GM19238 (cell line): ENCODE data around the gene HBEGF.

Source experiments
- DNase-seq: peaks from one replicate; pipeline ENCODE4 v3.0.0; 2011; ENCODE audit warnings: low spot score; ENCODE audit not compliant: insufficient read length

The HBEGF gene

GRCh38 chr5:140338336-140338735 is 8.1 kb downstream of the HBEGF start:
- no peak for DNase-seq

GRCh38 chr5:140337880-140338279 is 8.5 kb downstream of the HBEGF start:
- no peak for DNase-seq

- DNase-seq = no peak
These were observed 10.0 kb downstream of the HBEGF start for GRCh38 chr5:140336388-140336787.

DNA sequence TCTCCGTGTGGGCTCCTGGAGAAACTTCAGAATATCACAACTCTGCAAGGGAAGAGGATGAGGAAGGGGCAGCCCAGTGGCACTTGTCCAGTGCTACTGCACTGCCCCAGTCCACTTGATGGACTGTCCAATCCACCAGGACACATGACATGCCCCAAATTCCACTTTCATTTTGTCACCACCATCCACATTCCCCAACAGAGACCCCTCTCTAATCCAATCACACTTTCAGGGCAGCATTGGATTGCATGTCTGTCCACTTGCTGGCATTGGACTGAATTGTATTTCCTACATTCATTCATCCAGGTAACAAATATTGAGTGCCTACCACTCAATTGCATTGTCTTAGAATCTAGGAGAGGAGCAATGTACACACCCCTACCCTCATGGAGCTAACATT is 14.8 kb downstream of the HBEGF start:
- no peak for DNase-seq

GRCh38 chr5:140329739-140330481 is 16.5 kb downstream of the HBEGF start:
- no peak for DNase-seq

- DNase-seq = no peak
These were observed 18.2 kb downstream of the HBEGF start for GRCh38 chr5:140328036-140328764.

DNA sequence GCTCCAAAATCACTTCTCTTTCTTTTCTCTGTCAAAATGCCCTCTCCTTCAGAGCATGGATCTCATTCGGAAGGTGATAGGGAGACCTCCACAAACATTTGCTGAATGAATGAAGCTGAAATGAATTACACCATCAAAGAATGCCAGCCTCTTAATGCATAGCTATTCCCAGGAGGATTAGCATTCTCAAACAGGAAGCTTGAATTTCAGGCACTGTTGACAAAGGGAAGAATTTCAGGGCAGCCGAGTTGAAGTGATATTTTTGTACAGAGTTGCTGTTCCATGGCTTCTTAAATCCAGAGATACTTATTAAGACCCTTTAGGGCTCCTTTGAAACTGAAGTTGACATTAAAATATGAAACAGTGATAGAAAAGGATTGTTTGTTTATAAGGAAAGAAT is 18.8 kb downstream of the HBEGF start:
- no peak for DNase-seq

DNA sequence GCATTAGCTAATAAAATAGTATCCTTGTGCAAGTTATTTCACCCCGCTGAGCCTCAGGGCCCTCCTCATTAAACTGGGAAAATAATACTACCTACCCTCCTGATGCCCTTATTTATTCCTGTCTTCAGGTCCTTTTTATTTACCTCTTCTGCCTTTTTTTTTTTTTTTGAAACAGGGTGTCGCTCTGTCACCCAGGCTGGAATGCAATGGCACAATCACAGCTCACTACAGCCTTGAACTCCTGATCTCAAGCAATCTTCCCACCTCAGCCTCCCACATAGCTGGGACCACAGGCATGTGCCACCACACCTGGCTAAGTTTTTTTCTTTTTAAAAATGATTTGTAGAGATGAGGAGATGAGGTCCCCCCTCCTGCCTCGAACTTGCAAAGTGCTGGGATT is 20.9 kb downstream of the HBEGF start:
- no peak for DNase-seq

GRCh38 chr5:140324617-140325241 is 21.7 kb downstream of the HBEGF start:
- no peak for DNase-seq

DNA sequence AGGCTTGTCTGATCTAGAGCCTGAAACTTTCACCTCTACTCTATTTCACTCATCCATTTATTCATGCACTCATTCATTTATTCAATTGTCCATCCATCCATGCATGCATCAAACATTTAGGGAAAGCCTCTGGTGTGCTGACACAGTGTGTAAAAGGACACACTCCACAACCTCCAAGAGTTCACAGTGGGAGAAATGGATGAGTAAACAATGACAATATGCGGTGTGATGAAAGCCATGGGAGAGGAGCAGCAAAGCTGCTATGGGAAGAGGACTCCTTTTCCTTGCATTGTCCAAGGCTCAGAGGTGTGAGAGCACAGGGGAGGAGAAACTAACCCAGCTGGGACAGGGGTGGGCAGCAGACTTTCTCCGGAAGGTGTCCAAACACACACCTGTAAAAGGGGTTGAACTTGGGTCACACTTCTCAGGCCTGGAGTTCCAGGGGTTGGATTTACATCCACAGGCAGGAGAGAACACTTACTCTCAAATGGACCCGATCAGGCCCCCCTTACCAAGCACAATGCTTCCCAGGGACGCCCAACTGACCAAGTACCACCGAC is 22.3 kb downstream of the HBEGF start:
- DNase-seq = no peak

DNA sequence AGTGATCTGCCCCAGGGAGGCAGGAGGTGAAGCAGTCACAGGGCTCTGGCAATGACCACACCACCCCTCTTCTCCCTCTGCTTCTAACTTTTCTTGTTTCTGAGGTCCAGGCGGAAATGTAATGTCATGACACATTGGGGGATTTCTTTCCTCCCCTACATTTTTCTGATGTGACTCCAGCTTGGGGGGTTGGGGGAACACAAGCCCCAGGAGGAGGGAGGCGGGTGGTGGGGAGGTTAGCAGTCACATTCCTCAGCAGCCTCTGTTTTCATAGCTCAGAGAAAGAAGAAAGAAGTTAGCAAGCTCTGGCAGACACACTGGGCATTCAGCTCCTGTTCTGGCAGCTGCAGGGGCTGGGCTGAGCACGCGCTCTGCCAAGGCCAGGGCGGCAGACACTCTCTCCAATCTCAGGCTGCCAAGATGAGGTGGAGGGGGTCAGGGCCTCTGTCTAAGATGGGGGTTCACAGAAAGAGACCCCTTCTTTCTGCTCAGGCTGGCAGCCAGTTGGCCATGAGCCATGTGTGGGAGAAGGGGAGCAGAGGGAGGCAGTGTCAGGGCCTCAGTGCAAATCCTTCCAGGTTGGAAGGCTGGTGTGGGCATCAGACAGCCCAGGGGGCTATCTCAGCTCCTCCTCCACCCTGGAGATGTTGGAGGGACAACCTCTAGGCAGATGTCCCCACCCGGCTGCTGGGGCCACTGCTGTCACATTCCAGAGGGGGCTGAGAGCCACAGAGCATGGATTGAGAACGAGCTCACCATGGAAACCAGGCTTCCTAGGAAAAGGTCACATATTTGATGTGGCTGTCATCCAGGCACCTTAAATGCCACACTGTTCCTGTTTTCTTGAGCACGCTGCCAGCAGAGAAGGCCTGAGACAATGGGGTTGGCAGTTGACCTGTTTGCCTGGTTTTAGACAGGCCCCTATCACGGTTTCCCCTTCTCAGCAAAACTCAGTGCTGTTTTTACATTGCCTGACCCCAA is 23.4 kb downstream of the HBEGF start:
- DNase-seq = no peak

DNA sequence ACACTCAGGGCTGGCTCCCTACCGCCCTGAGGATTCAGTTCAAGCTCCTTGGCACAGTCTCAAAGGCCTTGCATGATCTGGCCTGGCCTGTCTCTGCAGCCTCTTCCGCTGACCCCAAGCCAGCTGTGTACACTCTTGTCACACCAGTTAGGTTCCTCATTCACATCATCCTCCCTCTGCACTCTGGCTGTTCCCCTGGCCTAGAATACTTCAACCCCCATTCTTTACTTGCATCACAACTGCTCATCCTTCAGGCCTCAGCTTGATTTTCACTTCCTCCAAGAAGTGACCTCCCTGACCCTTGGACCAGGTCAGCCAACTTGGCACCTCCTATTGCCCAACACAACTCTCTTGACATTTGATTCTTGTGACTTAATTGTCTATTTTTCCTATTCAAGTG is 24.6 kb downstream of the HBEGF start:
- no peak for DNase-seq

DNA sequence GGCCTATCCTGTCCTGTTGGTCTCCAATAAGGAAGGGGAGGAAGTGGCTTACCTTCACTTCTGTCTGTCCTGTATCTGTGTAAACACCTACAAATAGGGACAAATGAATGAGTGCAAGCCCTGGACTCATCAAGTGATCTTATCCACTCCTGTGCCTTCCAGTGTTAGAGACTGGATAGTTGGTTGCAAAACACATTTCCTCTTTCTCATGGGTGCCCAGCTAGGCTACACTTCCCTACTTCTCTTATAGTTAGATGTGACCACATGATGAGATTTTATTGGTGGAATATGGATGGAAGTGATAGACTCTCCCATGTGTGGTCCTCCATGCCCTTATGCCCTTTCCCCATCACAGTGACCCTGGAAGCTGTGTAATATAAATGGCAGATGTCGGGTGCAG is 26.6 kb downstream of the HBEGF start:
- DNase-seq = no peak

DNA sequence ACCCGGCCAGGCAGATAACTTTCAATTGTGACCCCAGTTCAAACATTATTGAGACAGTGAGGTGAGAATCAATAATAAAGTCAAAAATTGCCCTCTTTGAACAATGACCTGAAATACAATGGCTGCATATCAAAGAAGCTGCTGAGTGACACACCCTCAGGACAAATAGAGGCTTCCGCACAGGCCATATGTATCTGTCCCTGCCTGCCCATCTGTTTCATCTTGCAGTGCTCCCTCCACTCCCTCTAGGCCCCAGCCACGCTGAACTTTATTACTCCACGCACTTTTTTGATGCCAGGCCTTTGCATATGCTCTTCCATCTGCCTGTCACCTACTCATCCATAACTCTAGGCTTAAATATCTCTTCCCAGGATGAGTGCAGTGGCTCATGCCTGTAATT is 27.6 kb downstream of the HBEGF start:
- no peak for DNase-seq

GRCh38 chr5:140317859-140318258 is 28.5 kb downstream of the HBEGF start:
- no peak for DNase-seq

GRCh38 chr5:140312791-140313189 is 33.6 kb downstream of the HBEGF start:
- DNase-seq = no peak

GRCh38 chr5:140312067-140312790 is 34.2 kb downstream of the HBEGF start:
- no peak for DNase-seq

GRCh38 chr5:140311011-140311467 is 35.4 kb downstream of the HBEGF start:
- no peak for DNase-seq

- DNase-seq = no peak
These were observed 36.0 kb downstream of the HBEGF start for GRCh38 chr5:140310434-140310833.

- no peak for DNase-seq
These were observed 36.6 kb downstream of the HBEGF start for GRCh38 chr5:140309706-140310249.
